H1 (cell line): ENCODE results near the gene COL20A1. TPM values are rescaled to one million over a fixed set of nuclear protein-coding genes. Genes with fewer than 3 reads are reported as not detected.

Experiments
- CTCF ChIA-PET: fragments of 300-600 bp; sonication (Branson Sonifier 250); formaldehyde crosslinking; loops from one replicate; lab custom pipeline; 2021; ENCODE audit not compliant: partially characterized antibody; lab: Charles Lee
- POLR2A ChIA-PET: fragments of 300-600 bp; sonication (Branson Sonifier 250); formaldehyde crosslinking; loops from one replicate; lab custom pipeline; 2021; ENCODE audit warnings: inconsistent platforms; ENCODE audit not compliant: partially characterized antibody; lab: Charles Lee
- DNase-seq, 2 experiments: peaks; one replicate each; pipeline versions ENCODE4 v3.0.0 to v3.0.0-alpha.2; 2010 to 2022; ENCODE audit warnings: low spot score in 2 of 2, low read depth in 1 of 2, mixed read lengths in 1 of 2
- FAIRE-seq: peaks from 2 replicates; lab custom pipeline; 2011; peaks lifted over from hg19 to GRCh38; lab: Jason Lieb, UNC
- H2AFZ ChIP-seq: 2 replicates; pipeline ENCODE4 v1.8.1; 2012; ENCODE audit warnings: low read length, inconsistent platforms
- H2AK5ac ChIP-seq: 2 replicates; pipeline ENCODE4 v1.6.1; 2013; ENCODE audit warnings: low read depth, low read length
- H2BK120ac ChIP-seq: replicated peaks from 2 replicates; pipeline ENCODE3; 2013; ENCODE audit warnings: low read depth, low read length, inconsistent platforms
- H2BK12ac ChIP-seq: 2 replicates; pipeline ENCODE4 v1.6.1; 2013; ENCODE audit warnings: low read depth, low read length
- H2BK15ac ChIP-seq: 2 replicates; pipeline ENCODE4 v1.6.1; 2013; ENCODE audit warnings: low read length
- H2BK20ac ChIP-seq: 2 replicates; pipeline ENCODE4 v1.6.1; 2013; ENCODE audit warnings: low read length
- H2BK5ac ChIP-seq: 2 replicates; pipeline ENCODE4 v1.6.1; 2013; ENCODE audit warnings: low read depth, low read length
- H3K14ac ChIP-seq: 2 replicates; pipeline ENCODE4 v1.6.1; 2013; ENCODE audit warnings: inconsistent platforms; ENCODE audit not compliant: insufficient read length
- H3K18ac ChIP-seq: 2 replicates; pipeline ENCODE4 v1.6.1; 2013; ENCODE audit warnings: low read length; ENCODE audit errors: extremely low read depth
- H3K23ac ChIP-seq: 2 replicates; pipeline ENCODE4 v1.6.1; 2013; ENCODE audit warnings: inconsistent platforms; ENCODE audit not compliant: insufficient read length
- H3K23me2 ChIP-seq: 2 replicates; pipeline ENCODE4 v1.6.1; 2013; ENCODE audit warnings: low read depth, low read length
- H3K27ac ChIP-seq: 2 replicates; pipeline ENCODE4 v1.6.1; 2011; ENCODE audit warnings: low read depth, low read length, inconsistent platforms
- H3K27me3 ChIP-seq, 4 experiments: replicated peaks in 1 of 4; 1 replicate in 1 of 4; 2 replicates in 3 of 4; pipeline versions ENCODE4 v1.6.1 to v1.8.1; 2011 to 2013; ENCODE audit warnings: low read length in 3 of 4, mild to moderate bottlenecking in 3 of 4, inconsistent platforms in 2 of 4, mixed read lengths in 2 of 4, moderate library complexity in 1 of 4; ENCODE audit not compliant: control insufficient read depth in 3 of 4, insufficient read depth in 3 of 4; ENCODE audit errors: extremely low read depth in 1 of 4
- H3K36me3 ChIP-seq, 4 experiments: 2 replicates each; pipeline versions ENCODE4 v1.6.1 to v1.8.1; 2011 to 2013; ENCODE audit warnings: mild to moderate bottlenecking in 4 of 4, low read length in 3 of 4, moderate library complexity in 2 of 4, control low read depth in 1 of 4, inconsistent platforms in 1 of 4; ENCODE audit not compliant: insufficient read depth in 4 of 4, control insufficient read depth in 2 of 4
- H3K4ac ChIP-seq: replicated peaks from 2 replicates; pipeline ENCODE3; 2013; ENCODE audit warnings: low read length, low read depth, mixed read lengths, inconsistent platforms; ENCODE audit not compliant: insufficient read length
- H3K4me1 ChIP-seq, 4 experiments: replicated peaks in 1 of 4; 1 replicate in 1 of 4; 2 replicates in 3 of 4; pipeline versions ENCODE4 v1.6.1 to v1.8.1; 2011 to 2013; ENCODE audit warnings: low read length in 3 of 4, inconsistent platforms in 2 of 4, mixed read lengths in 1 of 4; ENCODE audit not compliant: insufficient read depth in 4 of 4, control insufficient read depth in 3 of 4
- H3K4me2 ChIP-seq, 2 experiments: 2 replicates each; pipeline versions ENCODE4 v1.6.1 to v1.8.1; 2011 to 2013; ENCODE audit warnings: low read depth in 2 of 2, low read length in 2 of 2, control low read depth in 1 of 2, inconsistent platforms in 1 of 2, mild to moderate bottlenecking in 1 of 2; ENCODE audit not compliant: insufficient read depth in 1 of 2
- H3K4me3 ChIP-seq, 4 experiments: fragments of 200-600, 300-600 bp in 1 of 4; sonication (generic), shearing (Covaris generic), sonication (Bioruptor Twin) in 1 of 4; 2 replicates each; pipeline versions ENCODE4 v1.5.1 to v1.8.1; 2011 to 2016; ENCODE audit warnings: low read length in 4 of 4, low read depth in 3 of 4, control low read depth in 2 of 4, inconsistent platforms in 2 of 4, mild to moderate bottlenecking in 2 of 4, mixed read lengths in 1 of 4, moderate library complexity in 1 of 4; ENCODE audit not compliant: insufficient read depth in 2 of 4; ENCODE audit errors: extremely low read depth in 1 of 4
- H3K56ac ChIP-seq: replicated peaks from 2 replicates; pipeline ENCODE3; 2013; ENCODE audit warnings: low read depth, mild to moderate bottlenecking, mixed read lengths, low read length, inconsistent platforms; ENCODE audit not compliant: insufficient read length
- H3K79me1 ChIP-seq: 2 replicates; pipeline ENCODE4 v1.6.1; 2013; ENCODE audit warnings: low read depth, low read length, control low read depth
- H3K79me2 ChIP-seq, 2 experiments: 2 replicates each; pipeline versions ENCODE4 v1.6.1 to v1.8.1; 2012 to 2013; ENCODE audit warnings: low read length in 2 of 2, mild to moderate bottlenecking in 2 of 2, inconsistent platforms in 1 of 2; ENCODE audit not compliant: insufficient read depth in 2 of 2, control insufficient read depth in 1 of 2
- H3K9ac ChIP-seq, 4 experiments: replicated peaks in 1 of 4; 1 replicate in 1 of 4; 2 replicates in 3 of 4; pipeline versions ENCODE4 v1.6.1 to v1.8.1; 2011 to 2013; ENCODE audit warnings: low read depth in 3 of 4, low read length in 3 of 4, control low read depth in 2 of 4, mild to moderate bottlenecking in 2 of 4, moderate library complexity in 2 of 4, inconsistent platforms in 1 of 4; ENCODE audit errors: extremely low read depth in 1 of 4
- H3K9me3 ChIP-seq, 2 experiments: 2 replicates each; pipeline versions ENCODE4 v1.6.1 to v1.8.1; 2012 to 2013; ENCODE audit warnings: mild to moderate bottlenecking in 2 of 2, moderate library complexity in 2 of 2, control low read depth in 1 of 2, inconsistent platforms in 1 of 2, low read depth in 1 of 2, low read length in 1 of 2, mixed read lengths in 1 of 2; ENCODE audit not compliant: insufficient read depth in 2 of 2
- H4K20me1 ChIP-seq, 2 experiments: replicated peaks in 1 of 2; 2 replicates each; pipeline versions ENCODE3 to v1.8.1; 2011 to 2013; ENCODE audit warnings: inconsistent platforms in 2 of 2, low read length in 2 of 2, mild to moderate bottlenecking in 1 of 2; ENCODE audit not compliant: insufficient read depth in 2 of 2, control insufficient read depth in 1 of 2
- H4K5ac ChIP-seq: 2 replicates; pipeline ENCODE4 v1.6.1; 2013; ENCODE audit warnings: low read length, low read depth, mixed read lengths, inconsistent platforms; ENCODE audit not compliant: insufficient read length
- H4K8ac ChIP-seq: 2 replicates; pipeline ENCODE4 v1.8.0; 2013; ENCODE audit warnings: mild to moderate bottlenecking, moderate library complexity, low read length, inconsistent platforms; ENCODE audit not compliant: insufficient read depth; ENCODE audit errors: extremely low read depth
- H4K91ac ChIP-seq: replicated peaks from 2 replicates; pipeline ENCODE3; 2013; ENCODE audit warnings: low read length, mixed read lengths, inconsistent platforms; ENCODE audit not compliant: insufficient read length
- CBX8 ChIP-seq: fragments of 300-800, 300-1000 bp; sonication (generic); IDR thresholded peaks from 2 replicates; pipeline ENCODE4 v1.7.1; 2016; ENCODE audit warnings: low read depth, low read length, borderline replicate concordance
- EZH2 ChIP-seq: fragments of 200-600 bp; sonication (generic); IDR thresholded peaks from 2 replicates; pipeline ENCODE4 v1.7.1; 2012; ENCODE audit warnings: low read depth, mild to moderate bottlenecking, moderate library complexity, low read length, inconsistent platforms; ENCODE audit not compliant: severe bottlenecking
- GABPA ChIP-seq: IDR thresholded peaks from 2 replicates; pipeline ENCODE4 v1.6.1; 2011; ENCODE audit warnings: mild to moderate bottlenecking, low read length, moderate library complexity, borderline replicate concordance; ENCODE audit not compliant: insufficient read depth
- HDAC2 ChIP-seq, 2 experiments: fragments of 300-600 bp in 1 of 2; sonication (generic) in 1 of 2; IDR thresholded peaks; 2 replicates each; pipeline ENCODE4 v1.6.1; 2011 to 2012; ENCODE audit warnings: low read depth in 2 of 2, low read length in 2 of 2, mild to moderate bottlenecking in 2 of 2, moderate library complexity in 2 of 2, borderline replicate concordance in 1 of 2, inconsistent platforms in 1 of 2
- HDAC6 ChIP-seq: IDR thresholded peaks from one replicate; pipeline ENCODE4 v1.7.1; 2012; ENCODE audit warnings: low read depth, mild to moderate bottlenecking, inconsistent platforms, low read length, moderate library complexity
- KDM4A ChIP-seq: IDR thresholded peaks from one replicate; pipeline ENCODE4 v1.7.1; 2012; ENCODE audit warnings: low read depth, mild to moderate bottlenecking, moderate library complexity, low read length, inconsistent platforms; ENCODE audit not compliant: severe bottlenecking
- POLR2AphosphoS5 ChIP-seq: IDR thresholded peaks from 2 replicates; pipeline ENCODE4 v1.6.1; 2011; ENCODE audit warnings: low read depth, low read length
- RXRA ChIP-seq: IDR thresholded peaks from 2 replicates; pipeline ENCODE4 v1.6.1; 2011; ENCODE audit warnings: low read depth, mild to moderate bottlenecking, low read length, moderate library complexity; ENCODE audit not compliant: insufficient read depth
- SP1 ChIP-seq: IDR thresholded peaks from 2 replicates; pipeline ENCODE4 v1.6.1; 2011; ENCODE audit warnings: low read depth, low read length
- SRF ChIP-seq: IDR thresholded peaks from 2 replicates; pipeline ENCODE4 v1.6.1; 2011; ENCODE audit warnings: mild to moderate bottlenecking, low read depth, low read length, moderate library complexity
- WGBS, 2 experiments: shearing (Covaris generic) in 1 of 2; methylation state at CpG; one replicate each; pipeline versions ENCODE4 v1.1.6 to v1.1.7; 2013 to 2015; ENCODE audit warnings: low lambda C conversion rate in 2 of 2, mixed read lengths in 2 of 2, inconsistent platforms in 1 of 2, low coverage in 1 of 2, missing lambda C conversion rate in 1 of 2; ENCODE audit not compliant: insufficient replicate concordance in 2 of 2, insufficient coverage in 1 of 2, insufficient read length in 1 of 2; ENCODE audit errors: extremely low coverage in 1 of 2, missing lambda C conversion rate in 1 of 2; 5-methylcytosine and 5-hydroxymethylcytosine counted together
- polyA plus RNA-seq, 7 experiments: library from polyadenylated mRNA; depleted of rRNA in 3 of 7; stranded (reverse) in 5 of 7; unstranded in 2 of 7; fragments of >200 nt in 5 of 7; fragments of 200-250 nt in 2 of 7; gene quantifications; 1 replicate in 5 of 7; 2 replicates in 1 of 7; 4 replicates in 1 of 7; pipeline versions ENCODE4 v1.2.1 to v1.2.3, GENCODE V29; 2011 to 2013; ENCODE audit warnings: missing spikeins in 2 of 7, mixed read lengths in 2 of 7
- total RNA-seq: library from RNA; stranded (reverse); fragmentation: NEBNext Ultra II Directional; extraction: Animal tissue kit (Norgen Biotek cat#: 25700); gene quantifications from 2 replicates; pipeline ENCODE4 v1.2.1, GENCODE V29; 2021
- TF ChIP-seq, protein P1 (sequence below): IDR thresholded peaks from 2 replicates; pipeline ENCODE4 v1.6.1; 2011; ENCODE audit warnings: low read depth, mild to moderate bottlenecking, low read length; ENCODE audit not compliant: insufficient read depth

Gene COL20A1
- total and polyA plus RNA-seq, 2 of the 8 experiments (the other 6 are each of a cell fraction or from before 2014, with no cell fraction given): 0.19 to 0.21 TPM

DNA sequence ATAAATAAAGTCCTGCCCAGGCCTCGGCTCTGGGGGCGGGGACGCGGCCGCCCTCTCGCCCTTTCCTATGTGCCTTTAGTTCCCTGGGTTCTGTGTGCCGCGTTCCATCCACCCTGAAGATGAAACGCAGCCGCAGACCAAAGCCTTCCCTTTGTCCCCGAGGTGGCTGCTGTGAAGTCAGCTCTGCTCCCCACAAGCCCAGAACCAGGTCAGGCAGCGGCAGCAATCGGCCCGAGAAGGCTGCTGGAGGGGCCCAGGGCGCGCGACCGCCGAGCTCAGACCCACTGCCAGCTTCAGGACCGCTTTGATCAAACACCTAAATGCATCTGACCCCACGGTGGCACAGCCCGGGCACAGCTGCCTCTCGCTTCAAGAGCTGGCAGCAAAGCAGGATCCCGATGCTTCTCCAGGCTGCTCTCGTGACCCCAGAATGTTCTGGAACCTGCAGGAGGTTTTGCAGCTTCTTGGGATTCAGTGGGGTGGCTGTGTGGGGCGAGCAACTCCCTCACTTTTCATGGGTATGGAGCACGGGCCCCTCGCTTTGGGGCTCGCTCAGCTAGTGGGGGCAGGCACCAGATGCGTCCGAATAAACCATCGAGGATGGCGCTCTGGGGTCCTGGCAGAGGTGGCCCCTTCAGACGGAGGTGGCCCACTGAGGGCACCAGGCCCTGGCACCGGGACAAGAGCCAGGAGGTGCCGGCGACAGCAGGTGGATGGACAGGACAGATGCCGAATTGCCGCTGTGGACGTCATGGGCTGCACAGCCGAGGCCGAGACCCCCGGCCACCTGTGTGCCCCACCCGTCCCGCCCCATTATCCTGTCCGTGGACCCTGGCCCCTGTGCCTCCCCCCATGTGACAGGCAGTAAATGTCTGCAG lies 55.2 kb downstream of the COL20A1 start:
- ChIA-PET CTCF (interaction anchor here (0.8 to 5.0 kb wide), 8 partner anchors 13 to 124 kb away, joined by 3 to 33 read pairs (median 4); no protein-coding TSS in a partner anchor), POLR2A (no interaction called here)
- Histone ChIP-seq H3K79me2 (no peaks in the 10 kb centered on the region), H3K23ac (no peak overlapping the region), H3K79me1 (no peaks in the 10 kb centered on the region), H2BK15ac (0 out of 2 replicates have a peak overlapping the region, but pooled peaks have one; percentile 16), H3K9ac (no peak overlapping the region), H3K4me3 (no peak overlapping the region), H2BK12ac (no peak overlapping the region), H4K20me1 (peaks cover 0 to 2% of the 10 kb centered on the region in 2 experiments), H3K4me1 (peaks cover 0 to 11% (median 8%) of the 10 kb centered on the region in 4 experiments; a peak in 5 of 7 replicates), H4K8ac (no peak overlapping the region; the same call in 1 of the 2 replicates), H4K5ac (no peak overlapping the region), H2BK5ac (no peak overlapping the region), H3K18ac (no peak overlapping the region; the same call in 1 of the 2 replicates), H4K91ac (no peak overlapping the region), H3K56ac (no peak overlapping the region), H3K27ac (no peak overlapping the region), H3K36me3 (no peaks in the 10 kb centered on the region), H3K4ac (no peak overlapping the region), H2BK120ac (no peak overlapping the region), H2BK20ac (no peak overlapping the region), H2AFZ (no peak overlapping the region), H3K4me2 (no peak overlapping the region), H2AK5ac (no peak overlapping the region), H3K9me3 (peaks cover 0 to 8% of the 10 kb centered on the region in 2 experiments; a peak in 2 of 4 replicates), H3K14ac (no peak overlapping the region), H3K23me2 (no peaks in the 10 kb centered on the region), H3K27me3 (no peaks in the 10 kb centered on the region)
- no peak for DNase-seq
- no peak for FAIRE-seq
- 92% methylated on average over 37 of the region's 46 CpGs; no CpG with 5 or more reads in 1 of the 2 experiments for WGBS, 2 experiments
- TF ChIP-seq KDM4A (no peak), HDAC2 (IDR thresholded peaks at IDR 0.05; ENCODE audit: borderline replicate concordance in 1 of 2, low read depth in 2 of 2, low read length in 2 of 2) (no peak), SP1 (no peak), CBX8 (no peak), SRF (no peak), POLR2AphosphoS5 (no peak), GABPA (no peak), EZH2 (no peak), RXRA (no peak), HDAC6 (no peak)
- TF ChIP-seq, protein P1, sequence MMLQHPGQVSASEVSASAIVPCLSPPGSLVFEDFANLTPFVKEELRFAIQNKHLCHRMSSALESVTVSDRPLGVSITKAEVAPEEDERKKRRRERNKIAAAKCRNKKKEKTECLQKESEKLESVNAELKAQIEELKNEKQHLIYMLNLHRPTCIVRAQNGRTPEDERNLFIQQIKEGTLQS: no peak
